GM21381 (cell line): Measurements from ENCODE around the gene VPS35.
"Not testable (repeated sequence)": the region's sequence is repeated elsewhere in the genome, so short reads cannot be mapped to it uniquely, and the experiment has no call there.

Experiments used
- ATAC-seq: cut with Tn5 transposase; IDR thresholded peaks from one replicate; pipeline ENCODE4 v1.9.1; 2021; ENCODE audit warnings: mild to moderate bottlenecking, moderate library complexity; ENCODE audit not compliant: unreplicated experiment

VPS35 gene

GRCh38 chr16:46673320-46674013, 15.5 kb downstream of the VPS35 start:
- ATAC-seq: peak; percentile 78

GRCh38 chr16:46662123-46662522, 26.9 kb downstream of the VPS35 start:
- no peak for ATAC-seq

DNA sequence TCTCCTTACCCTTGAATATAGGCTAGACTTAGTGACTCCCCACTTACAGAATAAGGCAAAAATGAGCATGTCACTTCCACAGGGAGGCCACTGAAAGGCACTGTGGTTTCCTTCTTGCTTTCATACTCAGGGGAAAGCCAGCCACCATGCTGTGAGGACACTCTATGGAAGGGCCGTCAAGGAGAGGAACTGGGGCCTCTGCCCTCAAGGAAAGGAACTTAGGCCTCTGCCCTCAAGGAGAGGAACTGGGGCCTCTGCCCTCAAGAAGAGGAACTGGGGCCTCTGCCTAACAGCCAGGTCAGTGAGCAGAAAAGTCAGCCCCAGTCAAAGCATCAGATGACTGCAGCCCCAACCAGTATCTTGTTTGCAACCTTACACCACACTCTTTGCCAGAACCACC, 30.1 kb downstream of the VPS35 start:
- ATAC-seq: peak; percentile 95

GRCh38 chr16:46651305-46651704, 37.7 kb downstream of the VPS35 start:
- ATAC-seq: no peak

DNA sequence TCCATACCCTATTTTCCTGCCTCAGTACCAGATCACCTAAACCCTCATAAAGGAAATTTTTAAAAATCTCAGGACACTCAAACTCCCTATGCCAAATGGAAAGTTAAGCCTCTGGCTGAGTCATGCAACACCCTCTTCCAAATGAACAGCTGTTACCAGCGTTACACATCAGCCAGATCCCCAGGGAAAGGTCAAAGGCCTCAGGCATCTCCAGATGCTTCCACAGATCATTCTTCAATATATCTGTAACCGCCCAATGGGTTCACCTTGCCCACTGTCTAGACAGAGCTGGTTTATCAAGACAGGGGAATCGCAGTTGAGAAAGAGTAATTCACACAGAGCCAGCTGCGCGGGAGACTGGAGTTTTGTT, 38.7 kb downstream of the VPS35 start:
- no peak for ATAC-seq

- no peak for ATAC-seq
Observed at GRCh38 chr16:46649588-46650253, 39.3 kb downstream of the VPS35 start.

- ATAC-seq: no peak
Observed at GRCh38 chr16:46648656-46649055, 40.3 kb downstream of the VPS35 start.

GRCh38 chr16:46638947-46639925, 49.7 kb downstream of the VPS35 start:
- ATAC-seq: no peak

DNA sequence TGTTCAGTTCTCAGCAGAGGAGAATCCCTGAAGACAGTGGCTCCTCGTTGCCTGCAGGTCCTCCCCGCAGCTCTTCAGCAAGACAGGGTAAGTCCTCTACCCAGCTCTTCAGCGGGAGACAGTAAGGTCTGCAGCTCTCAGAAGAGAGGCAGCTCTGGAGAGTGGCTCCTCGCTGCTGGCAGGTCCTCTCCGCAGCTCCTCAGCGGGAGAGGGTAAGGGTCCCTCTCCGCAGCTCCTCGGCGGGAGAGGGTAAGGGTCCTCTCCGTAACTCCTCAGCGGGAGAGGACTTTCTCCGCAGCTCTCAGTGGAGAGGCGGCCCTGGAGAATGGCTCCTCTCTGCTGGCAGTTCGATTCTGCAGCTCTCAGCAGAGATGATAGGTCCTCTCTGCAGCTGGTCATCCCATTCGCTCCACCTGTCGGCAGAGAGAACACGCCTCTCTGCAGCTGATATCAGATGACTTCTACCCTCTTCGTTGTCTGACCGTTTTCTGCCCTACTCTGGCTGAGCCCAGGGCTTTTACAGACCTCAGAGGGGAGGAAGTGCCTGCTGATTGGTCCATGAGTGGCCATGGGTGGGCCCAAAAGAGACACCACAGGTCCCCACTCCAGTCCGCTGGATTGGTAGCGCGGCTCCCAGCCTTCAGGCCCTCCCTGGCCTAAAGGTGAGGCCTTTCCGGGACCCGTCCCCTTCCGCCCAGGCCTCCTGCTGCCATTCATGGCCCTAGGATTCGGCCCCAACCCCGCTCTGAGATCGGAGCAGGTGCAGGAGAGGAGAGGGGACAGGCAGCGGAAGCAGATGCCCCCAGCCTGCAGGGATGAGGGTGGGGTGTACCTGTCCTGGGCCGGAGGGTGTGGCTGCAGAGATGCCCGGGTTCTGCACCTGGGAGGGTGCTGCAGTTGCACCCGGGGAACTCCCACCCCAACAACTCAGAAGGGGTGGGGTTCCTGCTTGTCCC, 55.9 kb downstream of the VPS35 start:
- ATAC-seq: no peak

DNA sequence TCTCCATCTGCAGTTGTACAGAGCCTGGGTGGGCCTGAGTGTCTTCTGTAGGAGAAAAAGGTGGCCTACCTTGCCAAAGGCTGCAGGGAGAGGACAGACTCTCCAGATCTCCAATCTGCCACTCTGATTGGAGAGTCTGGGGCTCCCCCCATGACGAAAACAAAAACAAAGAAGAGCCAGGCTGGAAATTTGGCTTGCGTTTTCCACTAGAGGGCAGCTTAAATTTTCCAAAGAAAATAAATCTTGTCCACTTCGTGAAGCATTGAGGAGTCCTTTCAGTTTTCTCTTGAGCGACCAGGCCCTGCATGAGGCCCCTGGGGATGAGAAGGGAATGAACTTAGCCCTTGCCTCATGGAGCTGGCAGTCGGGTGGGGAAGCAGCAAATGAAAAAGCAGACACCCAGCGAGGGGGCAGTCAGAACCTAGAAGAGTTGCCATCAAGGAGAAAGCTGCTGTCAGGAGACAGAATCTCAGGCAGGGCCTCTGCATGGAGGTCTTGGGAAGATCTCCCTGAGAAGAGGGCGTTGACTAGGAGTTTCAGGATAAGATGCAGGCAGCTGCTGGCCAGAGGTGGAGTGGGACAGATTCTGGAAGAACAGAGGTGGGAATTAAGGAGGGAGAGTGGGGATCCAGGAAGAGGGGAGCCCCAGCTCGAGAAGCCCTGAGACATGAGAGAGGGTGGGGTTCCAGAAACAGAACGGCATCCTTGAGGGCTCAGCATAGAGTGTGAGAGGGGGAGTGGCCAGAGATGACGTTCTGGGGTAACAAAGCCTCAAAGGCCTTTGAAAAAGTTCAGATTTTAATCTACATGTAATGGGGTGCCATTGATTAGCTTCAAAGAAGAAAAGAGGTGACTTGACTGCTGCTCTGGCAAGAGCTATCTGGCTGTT, 59.4 kb downstream of the VPS35 start:
- ATAC-seq: no peak

DNA sequence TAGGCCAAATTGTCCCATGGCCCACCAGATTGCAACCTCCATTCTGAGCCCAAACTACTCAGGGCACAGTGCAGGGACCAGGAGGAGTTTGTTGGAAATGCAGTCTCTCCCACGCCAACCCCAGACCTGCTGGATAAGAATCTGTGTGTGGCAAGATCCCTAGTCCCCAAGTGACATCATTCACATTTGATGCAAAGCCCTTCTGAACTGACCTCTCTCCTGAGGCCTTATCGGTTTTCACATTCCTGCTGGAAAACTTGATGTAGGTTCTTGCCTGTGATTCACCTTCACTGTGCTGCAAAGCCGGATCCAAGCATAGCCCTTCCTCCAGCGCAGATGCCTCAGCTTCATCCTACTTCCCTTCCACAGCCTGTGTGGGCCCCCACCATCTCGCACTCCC, 61.2 kb downstream of the VPS35 start:
- no peak for ATAC-seq

GRCh38 chr16:46626681-46627080, 62.3 kb downstream of the VPS35 start:
- ATAC-seq: not testable (repeated sequence)

DNA sequence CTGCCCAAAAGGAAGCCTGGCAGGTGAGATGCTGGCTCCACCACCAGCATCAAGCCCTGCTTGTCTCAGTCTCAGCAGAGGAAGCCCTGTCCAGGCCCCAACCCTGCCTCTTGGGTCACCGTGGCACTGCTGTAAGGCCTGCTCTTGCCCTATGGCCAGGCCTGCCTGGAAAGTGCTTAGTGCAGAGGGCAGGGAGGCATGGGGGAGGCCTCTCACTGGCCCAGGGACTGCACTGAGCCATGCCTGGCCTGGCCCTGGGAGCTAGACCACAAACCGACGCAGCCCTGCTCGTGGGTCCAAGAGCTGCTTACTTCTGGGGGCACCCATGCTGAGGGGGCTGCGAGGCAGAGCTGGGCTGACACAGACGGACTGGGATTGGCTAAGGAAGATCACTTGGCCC, 64.1 kb downstream of the VPS35 start:
- not testable (repeated sequence) for ATAC-seq

DNA sequence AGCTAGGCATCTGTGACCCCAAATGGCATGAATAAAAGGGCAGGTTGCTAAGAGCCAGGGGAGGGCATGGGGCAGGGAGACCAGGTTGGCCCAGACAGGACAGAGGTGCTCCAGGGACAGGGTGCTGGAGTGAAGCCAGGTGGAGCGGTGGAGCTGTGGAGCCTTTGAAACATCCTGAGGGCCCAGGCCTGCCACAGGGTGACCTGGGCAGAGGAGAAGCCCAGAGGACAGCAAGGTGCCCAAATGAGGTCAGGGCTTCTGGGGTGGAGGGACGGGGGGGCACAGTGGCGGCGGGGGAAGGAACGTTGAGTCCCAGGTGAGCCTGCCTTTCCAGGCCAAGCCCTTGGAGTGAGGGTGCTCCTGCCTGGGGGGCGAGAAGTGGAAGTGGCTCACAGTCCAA, 65.3 kb downstream of the VPS35 start:
- ATAC-seq: not testable (repeated sequence)

DNA sequence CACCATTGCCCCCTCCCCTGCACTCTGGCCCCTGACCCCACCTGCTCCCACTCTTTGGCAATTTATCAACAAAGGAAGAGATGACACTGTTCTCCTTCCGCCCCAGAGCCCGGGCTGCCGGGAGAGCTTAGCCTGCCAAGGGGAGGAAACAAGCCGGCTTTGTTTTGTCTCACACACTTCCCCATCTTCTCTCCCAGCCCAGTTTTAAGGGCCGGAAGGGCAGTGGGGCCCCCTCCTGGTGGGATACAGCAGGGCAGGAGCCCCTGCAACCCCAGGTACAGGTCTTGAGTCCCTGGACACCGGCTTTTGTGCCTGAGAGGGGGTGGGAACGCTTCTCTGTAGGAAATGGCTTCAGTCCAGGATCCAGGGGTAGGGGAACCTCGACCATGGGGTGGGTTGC, 65.7 kb downstream of the VPS35 start:
- ATAC-seq: not testable (repeated sequence)

GRCh38 chr16:46621934-46622676, 66.9 kb downstream of the VPS35 start:
- ATAC-seq: no peak

GRCh38 chr16:46621006-46621933, 67.7 kb downstream of the VPS35 start, which contains the start of gene SHCBP1:
Gene SHCBP1 (minus strand): TSS chr16:46621379. CDS start chr16:46621359, 20 bp downstream.
- peak; percentile 94 for ATAC-seq
